HL-60 (cell line): ENCODE measurements around the gene RPL27A.

Experiments
- DNase-seq, 2 experiments: peaks; one replicate each; pipeline ENCODE4 v3.0.0-alpha.2; 2010 to 2020; ENCODE audit warnings: low read depth in 1 of 2, low spot score in 1 of 2
- H3K27ac ChIP-seq: fragments of 250-450 bp; sonication (Bioruptor Pico); replicated peaks from 2 replicates; pipeline ENCODE4 v1.5.1; 2020; ENCODE audit warnings: mild to moderate bottlenecking, moderate library complexity
- H3K27me3 ChIP-seq: fragments of 250-450 bp; sonication (Bioruptor Pico); 2 replicates; pipeline ENCODE4 v1.5.1; 2021; ENCODE audit warnings: mild to moderate bottlenecking, moderate library complexity; ENCODE audit not compliant: insufficient read depth, poor library complexity, severe bottlenecking
- H3K4me3 ChIP-seq: replicated peaks from 2 replicates; pipeline ENCODE4 v1.5.1; 2011; ENCODE audit warnings: mild to moderate bottlenecking, control low read depth, low read length; ENCODE audit not compliant: insufficient read depth
- GABPA ChIP-seq: IDR thresholded peaks from 2 replicates; pipeline ENCODE4 v1.6.1; 2012; ENCODE audit warnings: low read depth
- POLR2AphosphoS5 ChIP-seq: IDR thresholded peaks from 2 replicates; pipeline ENCODE4 v1.6.1; 2012; ENCODE audit warnings: low read depth
- SPI1 ChIP-seq: IDR thresholded peaks from 2 replicates; pipeline ENCODE4 v1.6.1; 2012; ENCODE audit warnings: low read depth, mild to moderate bottlenecking, borderline replicate concordance
- TF ChIP-seq, protein P1 (sequence below): IDR thresholded peaks from 2 replicates; pipeline ENCODE4 v1.6.1; 2012; ENCODE audit warnings: low read depth; ENCODE audit not compliant: insufficient replicate concordance
- TF ChIP-seq, protein P2 (sequence below): IDR thresholded peaks from one replicate; pipeline ENCODE4 v1.5.1; 2011; ENCODE audit warnings: low read length, control low read depth, inconsistent platforms; ENCODE audit not compliant: insufficient read depth

Gene RPL27A

DNA sequence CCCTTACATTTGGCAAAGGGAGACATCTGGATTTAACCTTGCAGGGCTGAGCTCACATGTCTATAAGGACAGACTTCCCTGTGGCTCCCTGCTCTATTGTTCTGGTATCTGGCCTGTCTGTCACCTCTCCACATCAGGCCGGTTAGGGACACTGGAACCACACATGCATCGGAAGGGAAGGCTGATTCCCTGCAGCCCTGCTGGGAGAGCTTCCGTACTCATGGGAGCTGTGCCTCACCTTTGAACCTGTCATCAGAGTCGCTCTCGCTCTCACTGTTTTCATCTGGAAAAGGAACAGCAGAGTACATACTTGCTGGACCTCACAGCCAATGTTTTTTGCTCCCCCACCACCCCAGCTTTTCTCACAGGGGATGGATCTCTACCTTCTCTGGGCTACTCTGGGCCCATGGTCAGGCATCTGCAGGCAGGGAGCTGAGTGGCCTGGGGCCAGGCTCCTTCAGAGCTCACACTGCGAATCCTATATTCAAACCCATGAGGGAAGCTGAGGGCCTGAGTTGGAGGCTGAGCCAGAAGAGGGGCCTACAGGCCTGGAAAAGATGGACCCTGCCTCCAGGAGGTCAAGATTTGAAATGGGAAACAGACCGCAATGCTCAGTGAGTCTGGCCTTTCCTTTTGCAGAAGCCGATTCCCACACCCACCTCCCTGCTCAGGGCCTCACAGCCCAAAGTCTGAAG lies 31.3 kb downstream of the RPL27A start:
- Histone ChIP-seq H3K4me3 (no peak overlapping the region), H3K27ac (no peak overlapping the region), H3K27me3 (no peaks in the 10 kb centered on the region)
- TF ChIP-seq POLR2AphosphoS5, result no peak
- DNase-seq, result no peak

DNA sequence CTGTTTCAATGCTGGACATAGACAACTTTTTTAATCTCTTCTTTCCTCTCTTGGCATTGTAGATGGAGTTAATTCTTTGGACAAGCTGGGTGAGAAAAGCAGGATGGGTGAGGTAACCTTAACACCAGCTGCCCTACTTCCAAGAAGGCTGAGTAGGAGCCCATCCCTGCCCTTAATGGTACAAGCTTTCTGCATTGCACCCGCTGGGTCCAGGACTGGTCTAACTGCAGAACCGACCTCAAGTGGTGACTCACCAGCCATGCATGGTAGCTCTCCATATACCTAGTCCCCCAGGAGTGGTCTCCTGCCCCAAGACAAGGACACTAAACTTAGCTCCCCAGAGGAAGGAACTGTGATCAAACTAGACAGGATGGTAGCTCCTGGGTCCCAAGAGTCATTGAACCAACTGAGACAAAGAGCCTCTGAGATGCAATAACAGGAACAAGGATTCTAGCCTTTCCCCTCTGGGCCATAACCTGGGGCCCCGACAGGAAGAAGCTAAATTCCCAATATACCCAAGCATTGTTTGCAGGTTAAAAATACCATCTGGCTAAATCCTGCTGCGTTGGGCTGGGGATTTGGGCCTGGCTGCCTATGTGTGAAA lies 32.1 kb downstream of the RPL27A start:
- no peak overlapping the region for H3K4me3 ChIP-seq
- no peak overlapping the region for H3K27ac ChIP-seq
- no peaks in the 10 kb centered on the region for H3K27me3 ChIP-seq
- TF ChIP-seq, protein P1, sequence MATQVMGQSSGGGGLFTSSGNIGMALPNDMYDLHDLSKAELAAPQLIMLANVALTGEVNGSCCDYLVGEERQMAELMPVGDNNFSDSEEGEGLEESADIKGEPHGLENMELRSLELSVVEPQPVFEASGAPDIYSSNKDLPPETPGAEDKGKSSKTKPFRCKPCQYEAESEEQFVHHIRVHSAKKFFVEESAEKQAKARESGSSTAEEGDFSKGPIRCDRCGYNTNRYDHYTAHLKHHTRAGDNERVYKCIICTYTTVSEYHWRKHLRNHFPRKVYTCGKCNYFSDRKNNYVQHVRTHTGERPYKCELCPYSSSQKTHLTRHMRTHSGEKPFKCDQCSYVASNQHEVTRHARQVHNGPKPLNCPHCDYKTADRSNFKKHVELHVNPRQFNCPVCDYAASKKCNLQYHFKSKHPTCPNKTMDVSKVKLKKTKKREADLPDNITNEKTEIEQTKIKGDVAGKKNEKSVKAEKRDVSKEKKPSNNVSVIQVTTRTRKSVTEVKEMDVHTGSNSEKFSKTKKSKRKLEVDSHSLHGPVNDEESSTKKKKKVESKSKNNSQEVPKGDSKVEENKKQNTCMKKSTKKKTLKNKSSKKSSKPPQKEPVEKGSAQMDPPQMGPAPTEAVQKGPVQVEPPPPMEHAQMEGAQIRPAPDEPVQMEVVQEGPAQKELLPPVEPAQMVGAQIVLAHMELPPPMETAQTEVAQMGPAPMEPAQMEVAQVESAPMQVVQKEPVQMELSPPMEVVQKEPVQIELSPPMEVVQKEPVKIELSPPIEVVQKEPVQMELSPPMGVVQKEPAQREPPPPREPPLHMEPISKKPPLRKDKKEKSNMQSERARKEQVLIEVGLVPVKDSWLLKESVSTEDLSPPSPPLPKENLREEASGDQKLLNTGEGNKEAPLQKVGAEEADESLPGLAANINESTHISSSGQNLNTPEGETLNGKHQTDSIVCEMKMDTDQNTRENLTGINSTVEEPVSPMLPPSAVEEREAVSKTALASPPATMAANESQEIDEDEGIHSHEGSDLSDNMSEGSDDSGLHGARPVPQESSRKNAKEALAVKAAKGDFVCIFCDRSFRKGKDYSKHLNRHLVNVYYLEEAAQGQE, result no peak
- TF ChIP-seq, protein P2, sequence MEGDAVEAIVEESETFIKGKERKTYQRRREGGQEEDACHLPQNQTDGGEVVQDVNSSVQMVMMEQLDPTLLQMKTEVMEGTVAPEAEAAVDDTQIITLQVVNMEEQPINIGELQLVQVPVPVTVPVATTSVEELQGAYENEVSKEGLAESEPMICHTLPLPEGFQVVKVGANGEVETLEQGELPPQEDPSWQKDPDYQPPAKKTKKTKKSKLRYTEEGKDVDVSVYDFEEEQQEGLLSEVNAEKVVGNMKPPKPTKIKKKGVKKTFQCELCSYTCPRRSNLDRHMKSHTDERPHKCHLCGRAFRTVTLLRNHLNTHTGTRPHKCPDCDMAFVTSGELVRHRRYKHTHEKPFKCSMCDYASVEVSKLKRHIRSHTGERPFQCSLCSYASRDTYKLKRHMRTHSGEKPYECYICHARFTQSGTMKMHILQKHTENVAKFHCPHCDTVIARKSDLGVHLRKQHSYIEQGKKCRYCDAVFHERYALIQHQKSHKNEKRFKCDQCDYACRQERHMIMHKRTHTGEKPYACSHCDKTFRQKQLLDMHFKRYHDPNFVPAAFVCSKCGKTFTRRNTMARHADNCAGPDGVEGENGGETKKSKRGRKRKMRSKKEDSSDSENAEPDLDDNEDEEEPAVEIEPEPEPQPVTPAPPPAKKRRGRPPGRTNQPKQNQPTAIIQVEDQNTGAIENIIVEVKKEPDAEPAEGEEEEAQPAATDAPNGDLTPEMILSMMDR, result no peak
- no peak for TF ChIP-seq GABPA
- no peak for TF ChIP-seq POLR2AphosphoS5
- no peak for TF ChIP-seq SPI1
- DNase-seq, result no peak

DNA sequence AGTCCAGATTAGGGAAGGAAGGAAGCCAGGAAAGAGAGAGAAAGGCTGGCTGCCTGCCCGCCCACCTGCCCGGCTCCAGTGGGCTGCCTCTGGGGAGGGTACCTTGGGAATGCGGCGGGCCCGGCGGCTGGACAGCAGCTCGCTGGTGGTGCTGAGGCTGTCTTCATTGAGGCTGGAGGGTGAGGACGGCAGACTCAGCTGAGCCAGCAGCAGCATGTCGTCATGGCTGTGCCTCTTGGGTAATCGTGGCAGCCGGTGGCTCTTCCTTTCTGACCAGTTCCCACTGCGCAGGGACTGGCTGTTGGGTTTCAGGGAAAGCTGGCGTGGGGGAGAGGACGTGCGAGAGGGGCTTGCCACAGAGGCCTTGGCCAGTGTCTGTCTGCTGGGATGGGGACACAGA lies 32.9 kb downstream of the RPL27A start:
- no peak for TF ChIP-seq GABPA
- TF ChIP-seq SPI1, result peak; percentile 20; the same call in 1 of the 2 replicates
- Histone ChIP-seq H3K27me3 (no peaks in the 10 kb centered on the region), H3K27ac (no peak overlapping the region), H3K4me3 (no peak overlapping the region)
- DNase-seq, result peak in 1 of 2 experiments; percentile 72

DNA sequence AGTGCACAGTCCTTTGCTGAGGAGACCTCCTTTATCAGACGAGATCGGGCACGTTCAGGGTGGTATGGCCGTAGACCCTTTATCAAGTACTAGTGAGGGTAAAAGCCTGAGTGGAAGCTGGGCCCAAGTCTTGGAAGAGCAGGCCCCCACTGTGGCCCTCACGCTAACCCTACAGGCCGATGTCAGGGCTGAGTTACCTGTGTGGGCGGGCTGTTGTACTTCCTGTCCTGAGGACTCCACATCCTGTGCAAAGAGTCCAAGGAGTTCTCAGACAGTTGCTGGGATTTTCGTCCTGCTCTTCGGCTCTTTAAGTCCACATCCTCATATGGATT lies 34.9 kb downstream of the RPL27A start:
- H3K4me3 ChIP-seq, result no peak overlapping the region
- H3K27ac ChIP-seq, result no peak overlapping the region
- TF ChIP-seq POLR2AphosphoS5, result no peak
- no peak for TF ChIP-seq SPI1
- TF ChIP-seq, protein P1, result no peak
- TF ChIP-seq, protein P2, result no peak
- no peak for TF ChIP-seq GABPA
- no peaks in the 10 kb centered on the region for H3K27me3 ChIP-seq
- no peak for DNase-seq
